Measurements from ENCODE around the gene SMAD1.

DNA sequence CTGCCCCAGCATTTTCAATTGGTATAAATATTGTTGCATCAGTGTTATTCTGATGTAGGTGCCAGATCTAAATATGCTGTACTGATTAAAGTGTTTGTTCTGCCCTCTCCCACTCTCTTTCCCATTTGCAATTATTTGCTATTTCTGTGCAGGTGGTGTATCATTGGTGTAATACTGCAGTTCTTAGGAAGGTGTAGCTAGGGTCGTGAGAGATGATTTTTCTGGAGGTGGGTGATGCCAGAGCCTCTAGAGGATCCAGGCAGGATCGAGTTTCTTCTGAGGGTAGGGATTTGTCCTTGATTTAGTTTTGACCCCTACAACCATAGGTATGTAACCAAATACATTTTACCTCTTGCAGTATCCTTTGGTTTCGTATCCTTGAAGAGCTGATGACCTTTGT, 1.9 kb downstream of the SMAD1 start:
- TF ChIP-seq POLR2A (IDR thresholded peaks at IDR 0.05), result no peak
- TF ChIP-seq, protein P1, sequence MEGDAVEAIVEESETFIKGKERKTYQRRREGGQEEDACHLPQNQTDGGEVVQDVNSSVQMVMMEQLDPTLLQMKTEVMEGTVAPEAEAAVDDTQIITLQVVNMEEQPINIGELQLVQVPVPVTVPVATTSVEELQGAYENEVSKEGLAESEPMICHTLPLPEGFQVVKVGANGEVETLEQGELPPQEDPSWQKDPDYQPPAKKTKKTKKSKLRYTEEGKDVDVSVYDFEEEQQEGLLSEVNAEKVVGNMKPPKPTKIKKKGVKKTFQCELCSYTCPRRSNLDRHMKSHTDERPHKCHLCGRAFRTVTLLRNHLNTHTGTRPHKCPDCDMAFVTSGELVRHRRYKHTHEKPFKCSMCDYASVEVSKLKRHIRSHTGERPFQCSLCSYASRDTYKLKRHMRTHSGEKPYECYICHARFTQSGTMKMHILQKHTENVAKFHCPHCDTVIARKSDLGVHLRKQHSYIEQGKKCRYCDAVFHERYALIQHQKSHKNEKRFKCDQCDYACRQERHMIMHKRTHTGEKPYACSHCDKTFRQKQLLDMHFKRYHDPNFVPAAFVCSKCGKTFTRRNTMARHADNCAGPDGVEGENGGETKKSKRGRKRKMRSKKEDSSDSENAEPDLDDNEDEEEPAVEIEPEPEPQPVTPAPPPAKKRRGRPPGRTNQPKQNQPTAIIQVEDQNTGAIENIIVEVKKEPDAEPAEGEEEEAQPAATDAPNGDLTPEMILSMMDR (IDR thresholded peaks at IDR 0.05), result no peak
